HEK293 (cell line): ENCODE data around the gene RTKN.

ENCODE experiments used
- AEBP2 ChIP-seq: fragments of 450-650 bp; formaldehyde crosslinking; IDR thresholded peaks from 2 replicates; pipeline ENCODE4 v1.5.1; 2016; ENCODE audit warnings: missing biosample characterization, missing genetic modification characterization, borderline replicate concordance
- ATF2 ChIP-seq: fragments of 450-650 bp; formaldehyde crosslinking; IDR thresholded peaks from 2 replicates; pipeline ENCODE4 v1.5.1; 2016; ENCODE audit warnings: missing biosample characterization, missing genetic modification characterization, low read depth
- HOXA7 ChIP-seq: sonication (generic); formaldehyde crosslinking; IDR thresholded peaks from 2 replicates; pipeline ENCODE4 v1.8.1; 2022; ENCODE audit warnings: missing genetic modification reagents, borderline replicate concordance
- PRDM1 ChIP-seq: fragments of 450-650 bp; formaldehyde crosslinking; IDR thresholded peaks from 2 replicates; pipeline ENCODE4; 2016; ENCODE audit warnings: missing biosample characterization, missing genetic modification characterization
- REST ChIP-seq: fragments of 450-650 bp; formaldehyde crosslinking; IDR thresholded peaks from 2 replicates; pipeline ENCODE4 v1.5.1; 2016; ENCODE audit warnings: missing biosample characterization, missing genetic modification characterization
- TCF7L2 ChIP-seq: IDR thresholded peaks from 2 replicates; pipeline ENCODE4 v1.6.1; 2011; ENCODE audit warnings: low read depth, mild to moderate bottlenecking, inconsistent platforms, low read length, moderate library complexity, borderline replicate concordance
- ZBTB8A ChIP-seq: fragments of 450-650 bp; formaldehyde crosslinking; IDR thresholded peaks from 2 replicates; pipeline ENCODE4 v1.5.1; 2016; ENCODE audit warnings: missing biosample characterization, missing genetic modification characterization
- ZNF132 ChIP-seq: fragments of 450-650 bp; formaldehyde crosslinking; IDR thresholded peaks from 2 replicates; pipeline ENCODE4 v1.5.1; 2017; ENCODE audit warnings: missing biosample characterization, missing genetic modification characterization, borderline replicate concordance
- ZNF133 ChIP-seq: fragments of 450-650 bp; formaldehyde crosslinking; IDR thresholded peaks from 2 replicates; pipeline ENCODE4 v1.5.1; 2016; ENCODE audit warnings: missing biosample characterization, missing genetic modification characterization
- ZNF174 ChIP-seq: fragments of 450-650 bp; formaldehyde crosslinking; IDR thresholded peaks from 2 replicates; pipeline ENCODE4 v1.5.0; 2017; ENCODE audit warnings: missing biosample characterization, mild to moderate bottlenecking, missing genetic modification characterization
- ZNF175 ChIP-seq: fragments of 450-650 bp; formaldehyde crosslinking; IDR thresholded peaks from 2 replicates; pipeline ENCODE4 v1.5.1; 2016; ENCODE audit warnings: missing biosample characterization, missing genetic modification characterization
- ZNF19 ChIP-seq: fragments of 450-650 bp; formaldehyde crosslinking; IDR thresholded peaks from 2 replicates; pipeline ENCODE4; 2016; ENCODE audit warnings: missing biosample characterization, missing genetic modification characterization, low read depth
- ZNF280D ChIP-seq: fragments of 450-650 bp; formaldehyde crosslinking; IDR thresholded peaks from 2 replicates; pipeline ENCODE4 v1.5.1; 2016; ENCODE audit warnings: missing biosample characterization, missing genetic modification characterization
- ZNF514 ChIP-seq: fragments of 450-650 bp; formaldehyde crosslinking; IDR thresholded peaks from 2 replicates; pipeline ENCODE4 v1.5.1; 2016; ENCODE audit warnings: missing biosample characterization, missing genetic modification characterization
- ZNF518A ChIP-seq: fragments of 450-650 bp; formaldehyde crosslinking; conservative IDR thresholded peaks from 2 replicates; pipeline ENCODE4 v1.5.1; 2016; ENCODE audit warnings: low read depth, missing biosample characterization, missing genetic modification characterization
- ZNF521 ChIP-seq: fragments of 450-650 bp; formaldehyde crosslinking; IDR thresholded peaks from 2 replicates; pipeline ENCODE4 v1.5.1; 2017; ENCODE audit warnings: missing biosample characterization, mild to moderate bottlenecking, missing genetic modification characterization
- ZNF571 ChIP-seq: fragments of 450-650 bp; formaldehyde crosslinking; IDR thresholded peaks from 2 replicates; pipeline ENCODE4 v1.5.0; 2017; ENCODE audit warnings: missing biosample characterization, missing genetic modification characterization
- ZNF600 ChIP-seq: fragments of 450-650 bp; formaldehyde crosslinking; IDR thresholded peaks from 2 replicates; pipeline ENCODE4 v1.5.1; 2016; ENCODE audit warnings: missing biosample characterization, missing genetic modification characterization
- ZNF639 ChIP-seq: fragments of 450-650 bp; formaldehyde crosslinking; IDR thresholded peaks from 2 replicates; pipeline ENCODE4 v1.5.1; 2016; ENCODE audit warnings: missing biosample characterization, missing genetic modification characterization
- ZNF645 ChIP-seq: fragments of 450-650 bp; formaldehyde crosslinking; IDR thresholded peaks from 2 replicates; pipeline ENCODE4; 2016; ENCODE audit warnings: missing biosample characterization, missing genetic modification characterization
- ZNF670 ChIP-seq: fragments of 450-650 bp; formaldehyde crosslinking; IDR thresholded peaks from 2 replicates; pipeline ENCODE4 v1.5.1; 2016; ENCODE audit warnings: missing biosample characterization, missing genetic modification characterization, low read depth

Gene RTKN

GRCh38 chr2:74391580-74392448, 49.9 kb downstream of the RTKN start (continued):
- TF ChIP-seq ZNF280D, result no peak
- no peak for TF ChIP-seq ATF2 (tag by site-specific recombination)
- TF ChIP-seq ZNF639, result no peak
- no peak for TF ChIP-seq REST (tag by site-specific recombination)
- TF ChIP-seq ZNF19 (tag by site-specific recombination), result no peak
- TF ChIP-seq ZNF521 (tag by site-specific recombination), result no peak
- no peak for TF ChIP-seq AEBP2 (tag by site-specific recombination)
- TF ChIP-seq TCF7L2, result no peak
- no peak for TF ChIP-seq ZNF132 (tag by site-specific recombination)
- no peak for TF ChIP-seq ZNF670 (tag by site-specific recombination)
- no peak for TF ChIP-seq ZNF600 (tag by site-specific recombination)
- no peak for TF ChIP-seq PRDM1 (tag by site-specific recombination)
- peak; percentile 43 for TF ChIP-seq ZBTB8A (tag by site-specific recombination)
- TF ChIP-seq ZNF133, result no peak
- TF ChIP-seq ZNF175 (tag by site-specific recombination), result no peak
- TF ChIP-seq ZNF518A (tag by site-specific recombination), result no peak
- TF ChIP-seq ZNF571, result no peak
- TF ChIP-seq ZNF514 (tag by site-specific recombination), result no peak
- TF ChIP-seq HOXA7 (CRISPR knock-in tag), result no peak
- no peak for TF ChIP-seq ZNF645 (tag by site-specific recombination)
- no peak for TF ChIP-seq ZNF174 (tag by site-specific recombination)
